Hematopoietic multipotent progenitor cell treated with erythropoietin and hydrocortisone succinate and interleukin-3 and kit ligand, for 8 days (in vitro differentiated cells): ENCODE data around the gene COX19.
"Not testable (repeated sequence)": the region's sequence is repeated elsewhere in the genome, so short reads cannot be mapped to it uniquely, and the experiment has no call there.

Experiments
- DNase-seq: peaks from one replicate; pipeline ENCODE4 v3.0.0-alpha.2; 2015

COX19 gene

GRCh38 chr7:939843-940242 is 35.5 kb downstream of the COX19 start:
- no peak for DNase-seq

- DNase-seq: no peak
Measured at GRCh38 chr7:938546-939185, 36.7 kb downstream of the COX19 start.

GRCh38 chr7:937856-938484 is 37.4 kb downstream of the COX19 start:
- no peak for DNase-seq

- DNase-seq: no peak
Measured at GRCh38 chr7:936386-937054, 38.8 kb downstream of the COX19 start.

- no peak for DNase-seq
Measured at GRCh38 chr7:935874-936385, 39.4 kb downstream of the COX19 start.

- no peak for DNase-seq
Measured at GRCh38 chr7:935164-935873, 40.0 kb downstream of the COX19 start.

GRCh38 chr7:934469-935163 is 40.7 kb downstream of the COX19 start:
- no peak for DNase-seq

GRCh38 chr7:932651-932975 is 42.7 kb downstream of the COX19 start:
- no peak for DNase-seq

GRCh38 chr7:931871-932650 is 43.3 kb downstream of the COX19 start:
- DNase-seq: no peak

GRCh38 chr7:930975-931758 is 44.2 kb downstream of the COX19 start:
- no peak for DNase-seq

- DNase-seq: no peak
Measured at GRCh38 chr7:929311-929711, 46.0 kb downstream of the COX19 start.

GRCh38 chr7:927031-927671 is 48.2 kb downstream of the COX19 start:
- no peak for DNase-seq

- no peak for DNase-seq
Measured at GRCh38 chr7:926061-927030, 49.0 kb downstream of the COX19 start.

- peak; percentile 81 for DNase-seq
Measured at GRCh38 chr7:925601-926000, 49.7 kb downstream of the COX19 start.

- peak; percentile 49 for DNase-seq
Measured at GRCh38 chr7:924541-925231, 50.7 kb downstream of the COX19 start.

- not testable (repeated sequence) for DNase-seq
Measured at GRCh38 chr7:924042-924441, 51.3 kb downstream of the COX19 start.

- DNase-seq: peak; percentile 92
Measured at GRCh38 chr7:923108-924041, 52.0 kb downstream of the COX19 start.
